Ishikawa (cell line): ENCODE data around the gene ZRANB1.

Experiments
- CEBPB ChIP-seq: IDR thresholded peaks from 2 replicates; pipeline ENCODE4 v1.6.1; 2012
- CREB1 ChIP-seq: IDR thresholded peaks from 2 replicates; pipeline ENCODE4 v1.6.1; 2012; ENCODE audit warnings: low read depth
- EGR1 ChIP-seq: IDR thresholded peaks from 2 replicates; pipeline ENCODE4 v1.6.1; 2012
- EP300 ChIP-seq: IDR thresholded peaks from 2 replicates; pipeline ENCODE4 v1.6.1; 2012; ENCODE audit warnings: borderline replicate concordance
- FOXM1 ChIP-seq: IDR thresholded peaks from 2 replicates; pipeline ENCODE4 v1.6.1; 2012; ENCODE audit warnings: low read depth, borderline replicate concordance
- MAX ChIP-seq: IDR thresholded peaks from 2 replicates; pipeline ENCODE4 v1.6.1; 2012
- NFIC ChIP-seq: IDR thresholded peaks from 2 replicates; pipeline ENCODE4 v1.6.1; 2012
- RAD21 ChIP-seq: IDR thresholded peaks from 2 replicates; pipeline ENCODE4 v1.6.1; 2012; ENCODE audit warnings: low read depth
- REST ChIP-seq: IDR thresholded peaks from 2 replicates; pipeline ENCODE4 v1.6.1; 2012; ENCODE audit warnings: low read depth, mild to moderate bottlenecking
- TAF1 ChIP-seq: IDR thresholded peaks from 2 replicates; pipeline ENCODE4 v1.6.1; 2012; ENCODE audit warnings: low read depth, mild to moderate bottlenecking
- TCF12 ChIP-seq: IDR thresholded peaks from 2 replicates; pipeline ENCODE4 v1.6.1; 2012; ENCODE audit warnings: low read depth
- TEAD4 ChIP-seq: IDR thresholded peaks from 2 replicates; pipeline ENCODE4 v1.6.1; 2012
- USF1 ChIP-seq: IDR thresholded peaks from 2 replicates; pipeline ENCODE4 v1.6.1; 2012
- YY1 ChIP-seq: IDR thresholded peaks from 2 replicates; pipeline ENCODE4 v1.6.1; 2012; ENCODE audit warnings: low read depth
- ZBTB7A ChIP-seq: IDR thresholded peaks from 2 replicates; pipeline ENCODE4 v1.6.1; 2012; ENCODE audit warnings: low read depth

ZRANB1 gene

GRCh38 chr10:125014086-125014830 is 72.3 kb downstream of the ZRANB1 start:
- no peak for TF ChIP-seq RAD21
- no peak for TF ChIP-seq CEBPB
- TF ChIP-seq USF1: no peak
- no peak for TF ChIP-seq MAX
- no peak for TF ChIP-seq FOXM1
- TF ChIP-seq REST: no peak
- no peak for TF ChIP-seq CREB1
- TF ChIP-seq EGR1: no peak
- no peak for TF ChIP-seq TAF1
- TF ChIP-seq NFIC: no peak
- TF ChIP-seq ZBTB7A: no peak
- no peak for TF ChIP-seq TCF12
- TF ChIP-seq EP300: no peak
- TF ChIP-seq YY1: no peak
- no peak for TF ChIP-seq TEAD4

- TF ChIP-seq TCF12 (no peak), CREB1 (no peak), NFIC (no peak), RAD21 (no peak), ZBTB7A (no peak), YY1 (no peak), MAX (no peak), TAF1 (no peak), EGR1 (no peak), USF1 (no peak), EP300 (no peak)
Measured at GRCh38 chr10:125014836-125015355, 73.0 kb downstream of the ZRANB1 start.

GRCh38 chr10:125015356-125015944 is 73.5 kb downstream of the ZRANB1 start:
- no peak for TF ChIP-seq NFIC
- TF ChIP-seq RAD21: no peak
- no peak for TF ChIP-seq REST
- TF ChIP-seq CREB1: no peak
- TF ChIP-seq FOXM1: no peak
- TF ChIP-seq ZBTB7A: no peak
- no peak for TF ChIP-seq YY1
- no peak for TF ChIP-seq TEAD4
- no peak for TF ChIP-seq TAF1
- no peak for TF ChIP-seq MAX
- no peak for TF ChIP-seq TCF12
- no peak for TF ChIP-seq CEBPB
- no peak for TF ChIP-seq USF1
- no peak for TF ChIP-seq EGR1

GRCh38 chr10:125016123-125016522 is 74.2 kb downstream of the ZRANB1 start:
- TF ChIP-seq TCF12: no peak
- TF ChIP-seq EGR1: no peak
- TF ChIP-seq ZBTB7A: no peak
- no peak for TF ChIP-seq USF1
- TF ChIP-seq YY1: no peak
- TF ChIP-seq EP300: no peak
- no peak for TF ChIP-seq NFIC
- no peak for TF ChIP-seq TAF1
